H9 (cell line): ENCODE measurements around the gene PFKL. TPM values are rescaled to one million over a fixed set of nuclear protein-coding genes. Genes with fewer than 3 reads are reported as not detected.
A peak's percentile ranks its signal among the peaks of the same experiment; 100 is the strongest.

Experiments
- DNase-seq: peaks from one replicate; pipeline ENCODE4 v3.0.0-alpha.2; 2017
- H2AFZ ChIP-seq: one replicate; pipeline ENCODE4 v1.6.1; 2013; ENCODE audit warnings: mild to moderate bottlenecking, low read length, control low read depth, moderate library complexity
- H2AK5ac ChIP-seq: 2 replicates; pipeline ENCODE4 v1.6.1; 2013; ENCODE audit warnings: low read length, control low read depth, mixed read lengths; ENCODE audit not compliant: insufficient read length
- H2BK120ac ChIP-seq: one replicate; pipeline ENCODE4 v1.6.1; 2013; ENCODE audit warnings: low read depth, mild to moderate bottlenecking, low read length, control low read depth, inconsistent platforms; ENCODE audit not compliant: poor library complexity, severe bottlenecking
- H2BK12ac ChIP-seq: 2 replicates; pipeline ENCODE4 v1.6.1; 2013; ENCODE audit warnings: low read length, control low read depth, mixed read lengths, low read depth; ENCODE audit not compliant: insufficient read length
- H2BK15ac ChIP-seq: 2 replicates; pipeline ENCODE4 v1.6.1; 2013; ENCODE audit warnings: low read depth, low read length, control low read depth
- H2BK20ac ChIP-seq: one replicate; pipeline ENCODE4 v1.6.1; 2013; ENCODE audit warnings: low read depth, mild to moderate bottlenecking, low read length, control low read depth, inconsistent platforms; ENCODE audit not compliant: poor library complexity, severe bottlenecking
- H2BK5ac ChIP-seq: 2 replicates; pipeline ENCODE4 v1.6.1; 2013; ENCODE audit warnings: low read length, control low read depth, mixed read lengths; ENCODE audit not compliant: insufficient read length
- H3K14ac ChIP-seq: 2 replicates; pipeline ENCODE4 v1.6.1; 2013; ENCODE audit warnings: low read length, control low read depth; ENCODE audit not compliant: insufficient read depth
- H3K18ac ChIP-seq: 2 replicates; pipeline ENCODE4 v1.6.1; 2013; ENCODE audit warnings: low read depth, mild to moderate bottlenecking, mixed read lengths, low read length, control low read depth; ENCODE audit not compliant: insufficient read length
- H3K23ac ChIP-seq: 2 replicates; pipeline ENCODE4 v1.6.1; 2013; ENCODE audit warnings: low read length, control low read depth, mixed read lengths, low read depth; ENCODE audit not compliant: insufficient read length
- H3K23me2 ChIP-seq: 2 replicates; pipeline ENCODE4 v1.6.1; 2013; ENCODE audit warnings: low read depth, mild to moderate bottlenecking, mixed read lengths, low read length, control low read depth; ENCODE audit not compliant: insufficient read length, poor library complexity, severe bottlenecking
- H3K27ac ChIP-seq: 2 replicates; pipeline ENCODE4 v1.5.1; 2013; ENCODE audit warnings: low read length, control low read depth, mixed read lengths, low read depth; ENCODE audit not compliant: insufficient read length
- H3K27me3 ChIP-seq: 2 replicates; pipeline ENCODE4 v1.6.1; 2013; ENCODE audit warnings: low read length, control low read depth, inconsistent platforms; ENCODE audit not compliant: insufficient read depth
- H3K4ac ChIP-seq: 2 replicates; pipeline ENCODE4 v1.6.1; 2013; ENCODE audit warnings: low read depth, mild to moderate bottlenecking, control low read depth, inconsistent platforms, low read length, moderate library complexity
- H3K4me1 ChIP-seq: 2 replicates; pipeline ENCODE4 v1.6.1; 2013; ENCODE audit warnings: low read length, control low read depth, inconsistent platforms; ENCODE audit not compliant: insufficient read depth
- H3K4me2 ChIP-seq: 2 replicates; pipeline ENCODE4 v1.6.1; 2013; ENCODE audit warnings: low read length, control low read depth, mixed read lengths; ENCODE audit not compliant: insufficient read length, insufficient read depth
- H3K56ac ChIP-seq: 2 replicates; pipeline ENCODE4 v1.6.1; 2013; ENCODE audit warnings: low read depth, mild to moderate bottlenecking, mixed read lengths, low read length, control low read depth; ENCODE audit not compliant: insufficient read length
- H3K79me1 ChIP-seq: 2 replicates; pipeline ENCODE4 v1.6.1; 2013; ENCODE audit warnings: low read depth, mild to moderate bottlenecking, moderate library complexity, low read length, control low read depth, inconsistent platforms; ENCODE audit not compliant: insufficient read depth, poor library complexity, severe bottlenecking
- H3K79me2 ChIP-seq: 2 replicates; pipeline ENCODE4 v1.6.1; 2013; ENCODE audit warnings: low read length, control low read depth, inconsistent platforms; ENCODE audit not compliant: insufficient read depth
- H3K9ac ChIP-seq: 2 replicates; pipeline ENCODE4 v1.6.1; 2013; ENCODE audit warnings: low read length, control low read depth, mixed read lengths; ENCODE audit not compliant: insufficient read length; ENCODE audit errors: extremely low read depth
- H3K9me3 ChIP-seq: one replicate; pipeline ENCODE4 v1.6.1; 2013; ENCODE audit warnings: low read depth, low read length, inconsistent platforms; ENCODE audit not compliant: control insufficient read depth
- H3T11ph ChIP-seq: one replicate; pipeline ENCODE4 v1.6.1; 2013; ENCODE audit warnings: mild to moderate bottlenecking, low read length, control low read depth, inconsistent platforms
- H4K20me1 ChIP-seq: one replicate; pipeline ENCODE4 v1.6.1; 2013; ENCODE audit not compliant: control insufficient read depth, insufficient read length, insufficient read depth
- H4K5ac ChIP-seq: 2 replicates; pipeline ENCODE4 v1.6.1; 2013; ENCODE audit warnings: low read depth, mild to moderate bottlenecking, mixed read lengths, low read length, control low read depth; ENCODE audit not compliant: insufficient read length
- H4K8ac ChIP-seq: replicated peaks from 2 replicates; pipeline ENCODE4 v1.6.1; 2013; ENCODE audit warnings: low read length, control low read depth, mixed read lengths, low read depth; ENCODE audit not compliant: insufficient read length
- H4K91ac ChIP-seq: 2 replicates; pipeline ENCODE4 v1.6.1; 2013; ENCODE audit warnings: low read depth, mild to moderate bottlenecking, moderate library complexity, mixed read lengths, low read length, control low read depth; ENCODE audit not compliant: insufficient read length
- H3K27ac Mint-ChIP-seq, 3 experiments: 2 replicates in 2 of 3; 3 replicates in 1 of 3; pipeline ENCODE4 v1.8.0; 2020 to 2021; ENCODE audit warnings: mixed read lengths in 3 of 3, mild to moderate bottlenecking in 1 of 3, moderate library complexity in 1 of 3
- H3K27me3 Mint-ChIP-seq: 2 replicates; pipeline ENCODE4 v1.8.0; 2021; ENCODE audit warnings: low read depth, mild to moderate bottlenecking, moderate library complexity, mixed read lengths
- H3K36me3 Mint-ChIP-seq, 3 experiments: 2 replicates in 2 of 3; 3 replicates in 1 of 3; pipeline ENCODE4 v1.8.0; 2020 to 2021; ENCODE audit warnings: low read depth in 3 of 3, mixed read lengths in 3 of 3; ENCODE audit not compliant: insufficient read depth in 1 of 3
- H3K4me1 Mint-ChIP-seq, 2 experiments: 2 replicates each; pipeline ENCODE4 v1.8.0; 2020; ENCODE audit warnings: mixed read lengths in 2 of 2
- H3K4me3 Mint-ChIP-seq, 2 experiments: 2 replicates in 1 of 2; 3 replicates in 1 of 2; pipeline ENCODE4 v1.8.0; 2020 to 2021; ENCODE audit warnings: mild to moderate bottlenecking in 2 of 2, mixed read lengths in 2 of 2, moderate library complexity in 1 of 2
- H3K9me3 Mint-ChIP-seq, 2 experiments: 2 replicates in 1 of 2; 3 replicates in 1 of 2; pipeline ENCODE4 v1.8.0; 2020; ENCODE audit warnings: mild to moderate bottlenecking in 2 of 2, mixed read lengths in 2 of 2, moderate library complexity in 1 of 2
- CTCF ChIP-seq: fragments of 200-600 bp; sonication (generic); conservative IDR thresholded peaks from 3 replicates; pipeline ENCODE4 v1.8.0; 2021; ENCODE audit warnings: antibody characterized with exemption, mild to moderate bottlenecking
- WGBS: extraction: QIAGEN DNeasy Blood & Tissue Kit; methylation state at CpG from one replicate; pipeline ENCODE4 v1.1.7; 2013; ENCODE audit warnings: missing lambda C conversion rate, low lambda C conversion rate, mixed read lengths; ENCODE audit not compliant: insufficient read length; ENCODE audit errors: extremely low coverage; 5-methylcytosine and 5-hydroxymethylcytosine counted together
- total RNA-seq: library from RNA; stranded (reverse); gene quantifications from 2 replicates; pipeline ENCODE4 v1.2.1, GENCODE V29; 2021

PFKL gene
- total RNA-seq, 1 experiment from 2014 or later, result 107 TPM

GRCh38 chr21:44312716-44313115 lies 12.9 kb downstream of the PFKL start:
- H2BK15ac ChIP-seq, result no peak overlapping the region
- no peak overlapping the region for H3K4me3 Mint-ChIP-seq
- no peak overlapping the region for H2AFZ ChIP-seq
- H3K9ac ChIP-seq, result no peak overlapping the region
- H4K20me1 ChIP-seq, result no peaks in the 10 kb centered on the region
- no peaks in the 10 kb centered on the region for H3K9me3 Mint-ChIP-seq
- H3K27me3 ChIP-seq, result no peaks in the 10 kb centered on the region
- H2BK120ac ChIP-seq, result no peak overlapping the region
- no peak overlapping the region for H4K91ac ChIP-seq
- H2BK12ac ChIP-seq, result no peak overlapping the region
- peaks cover 8 to 27% (median 27%) of the 10 kb centered on the region in 3 experiments for H3K36me3 Mint-ChIP-seq
- H3K27me3 Mint-ChIP-seq, result no peaks in the 10 kb centered on the region; the same call in 1 of the 2 replicates
- no peak overlapping the region for H2BK20ac ChIP-seq
- H3K4me1 ChIP-seq, result no peaks in the 10 kb centered on the region
- no peaks in the 10 kb centered on the region for H3K79me2 ChIP-seq
- no peak overlapping the region for H3K4ac ChIP-seq
- WGBS, result no CpG with 5 or more reads among the region's 19 CpGs
- no peak overlapping the region for H2AK5ac ChIP-seq
- H3K4me1 Mint-ChIP-seq, result peaks cover 2 to 7% of the 10 kb centered on the region in 2 experiments; a peak in 2 of 4 replicates
- H3K9me3 ChIP-seq, result no peaks in the 10 kb centered on the region
- H3K23ac ChIP-seq, result no peak overlapping the region
- no peak overlapping the region for H4K8ac ChIP-seq
- no peak overlapping the region for H3K27ac ChIP-seq
- no peak overlapping the region for H3K56ac ChIP-seq
- no peak for DNase-seq
- no peak overlapping the region for H3K18ac ChIP-seq
- no peak for TF ChIP-seq CTCF
- no peak overlapping the region for H4K5ac ChIP-seq
- no peak overlapping the region for H3K14ac ChIP-seq
- H2BK5ac ChIP-seq, result no peak overlapping the region
- H3K27ac Mint-ChIP-seq, result 0 out of 7 replicates have a peak overlapping the region, but pooled peaks of 1 of the 3 experiments have one; percentile 48
- H3T11ph ChIP-seq, result no peak overlapping the region
- H3K79me1 ChIP-seq, result no peaks in the 10 kb centered on the region
- H3K23me2 ChIP-seq, result no peaks in the 10 kb centered on the region
- H3K4me2 ChIP-seq, result no peak overlapping the region
